ENCODE measurements around the gene EPN3.

EPN3 gene

DNA sequence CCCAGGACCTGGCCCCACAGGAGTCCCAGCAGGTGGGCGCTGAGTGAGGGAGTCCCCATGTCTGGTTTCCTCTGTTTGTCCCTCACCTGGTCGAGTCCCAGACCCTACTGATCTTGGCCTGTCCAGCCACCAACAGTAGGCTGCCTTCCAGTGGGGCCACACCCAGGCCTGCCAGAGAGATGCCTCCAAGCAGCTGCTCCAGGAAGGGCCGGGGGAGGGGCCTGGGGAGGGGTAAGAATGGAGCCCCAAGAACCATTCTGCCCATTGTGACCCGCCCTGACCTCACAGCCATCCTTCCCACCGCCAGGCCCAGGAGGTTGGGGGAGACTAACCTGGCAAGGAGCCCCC is 15.2 kb downstream of the EPN3 start:
- DNase-seq (ENCODE audit: extremely low read depth in 1 of 2, low read depth in 1 of 2) = no peak

DNA sequence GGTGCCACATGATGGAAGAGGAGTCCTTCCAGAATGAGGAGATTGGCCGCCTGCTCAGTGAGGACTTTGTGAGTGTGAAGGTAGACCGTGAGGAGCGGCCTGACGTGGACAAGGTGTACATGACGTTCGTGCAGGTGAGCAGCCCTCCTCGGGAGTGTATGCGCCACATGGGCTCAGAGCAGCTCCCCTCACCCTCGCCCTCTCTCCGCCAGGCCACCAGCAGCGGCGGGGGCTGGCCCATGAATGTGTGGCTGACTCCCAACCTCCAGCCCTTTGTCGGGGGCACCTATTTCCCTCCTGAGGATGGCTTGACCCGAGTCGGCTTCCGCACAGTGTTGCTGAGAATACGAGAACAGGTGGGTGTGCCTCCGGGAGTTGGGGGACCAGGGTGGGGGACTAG is 16.3 kb downstream of the EPN3 start:
- DNase-seq (ENCODE audit: extremely low read depth in 1 of 2, low read depth in 1 of 2) = no peak

DNA sequence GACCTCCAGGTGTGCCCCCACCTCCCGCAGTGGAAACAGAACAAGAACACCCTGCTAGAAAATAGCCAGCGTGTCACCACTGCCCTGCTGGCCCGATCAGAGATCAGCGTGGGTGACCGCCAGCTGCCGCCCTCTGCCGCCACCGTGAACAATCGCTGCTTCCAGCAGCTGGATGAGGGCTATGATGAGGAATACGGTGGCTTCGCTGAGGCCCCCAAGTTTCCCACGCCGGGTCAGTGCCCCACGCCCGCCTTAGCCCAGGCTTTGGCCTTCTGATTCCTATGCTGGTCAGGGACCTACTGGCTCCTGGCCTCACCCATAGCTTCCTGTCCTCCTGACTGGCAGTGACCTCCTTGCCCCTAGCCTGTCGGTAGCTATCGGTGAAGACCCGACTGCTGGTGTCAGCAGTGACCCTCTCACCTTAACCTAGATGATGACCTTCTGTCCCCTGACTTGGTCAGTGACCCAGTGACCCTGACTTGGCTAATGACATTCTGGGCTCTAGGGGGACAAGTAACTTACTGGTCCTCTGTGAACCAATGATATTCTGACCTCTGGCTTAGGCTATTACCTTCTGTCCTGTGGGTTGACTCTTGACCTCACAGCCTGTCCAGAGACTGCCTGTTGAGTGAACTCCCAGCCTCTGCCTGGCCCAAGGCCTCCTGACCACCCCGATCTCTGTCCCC is 16.9 kb downstream of the EPN3 start:
- DNase-seq (ENCODE audit: extremely low read depth in 1 of 2, low read depth in 1 of 2) = no peak

DNA sequence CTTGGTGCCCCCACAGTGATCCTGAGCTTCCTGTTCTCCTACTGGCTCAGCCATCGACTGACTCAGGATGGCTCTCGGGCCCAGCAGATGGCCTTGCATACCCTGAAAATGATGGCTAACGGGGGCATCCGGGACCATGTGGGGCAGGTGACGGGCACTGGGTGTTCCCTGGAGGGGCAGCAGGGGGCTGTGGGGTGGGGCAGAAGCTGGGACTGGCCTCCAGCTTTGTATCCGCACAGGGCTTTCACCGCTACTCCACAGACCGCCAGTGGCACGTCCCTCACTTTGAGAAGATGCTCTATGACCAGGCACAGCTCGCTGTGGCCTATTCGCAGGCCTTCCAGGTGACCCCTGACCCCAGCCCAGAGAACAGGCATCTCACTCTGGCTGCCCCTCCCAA is 17.4 kb downstream of the EPN3 start:
- DNase-seq (ENCODE audit: extremely low read depth in 1 of 2, low read depth in 1 of 2) = no peak

DNA sequence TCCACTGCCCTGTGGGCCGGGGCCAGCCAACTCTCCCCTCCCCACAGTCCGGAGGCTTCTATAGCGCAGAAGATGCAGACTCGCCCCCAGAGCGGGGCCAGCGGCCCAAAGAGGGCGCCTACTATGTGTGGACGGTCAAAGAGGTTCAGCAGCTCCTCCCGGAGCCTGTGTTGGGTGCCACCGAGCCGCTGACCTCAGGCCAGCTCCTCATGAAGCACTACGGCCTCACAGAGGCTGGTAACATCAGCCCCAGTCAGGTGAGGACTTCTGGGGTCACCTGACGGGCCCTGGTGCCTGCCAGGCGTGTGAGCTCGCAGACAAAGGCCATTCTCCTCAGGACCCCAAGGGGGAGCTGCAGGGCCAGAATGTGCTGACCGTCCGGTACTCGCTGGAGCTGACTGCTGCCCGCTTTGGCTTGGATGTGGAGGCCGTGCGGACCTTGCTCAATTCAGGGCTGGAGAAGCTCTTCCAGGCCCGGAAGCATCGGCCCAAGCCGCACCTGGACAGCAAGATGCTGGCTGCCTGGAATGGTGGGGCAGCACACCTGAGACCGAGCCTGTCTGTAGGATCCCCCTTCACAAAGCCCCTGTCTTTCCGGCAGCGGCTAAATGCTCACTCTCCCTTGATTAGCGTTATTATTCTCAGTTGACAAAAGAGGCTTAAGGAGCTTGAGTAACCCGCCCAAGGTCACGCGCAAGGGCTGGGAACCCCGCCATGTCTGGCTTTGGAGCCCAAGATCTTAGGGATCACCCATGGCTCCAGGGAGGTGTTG is 18.3 kb downstream of the EPN3 start:
- DNase-seq (ENCODE audit: extremely low read depth in 1 of 2, low read depth in 1 of 2) = no peak

DNA sequence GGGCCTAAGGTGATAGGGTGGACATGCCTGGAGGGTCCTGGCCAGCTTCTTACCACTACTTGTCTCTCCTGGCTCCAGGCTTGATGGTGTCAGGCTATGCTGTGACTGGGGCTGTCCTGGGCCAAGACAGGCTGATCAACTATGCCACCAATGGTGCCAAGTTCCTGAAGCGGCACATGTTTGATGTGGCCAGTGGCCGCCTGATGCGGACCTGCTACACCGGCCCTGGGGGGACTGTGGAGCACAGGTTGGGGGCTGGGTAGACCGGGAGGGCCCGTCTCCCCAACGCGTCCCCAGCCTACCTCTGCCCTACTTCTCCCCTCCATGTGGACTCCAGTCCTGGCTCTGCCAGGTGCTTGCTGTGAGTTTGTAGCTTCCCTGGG is 18.9 kb downstream of the EPN3 start:
- DNase-seq (ENCODE audit: extremely low read depth in 1 of 2, low read depth in 1 of 2) = no peak

DNA sequence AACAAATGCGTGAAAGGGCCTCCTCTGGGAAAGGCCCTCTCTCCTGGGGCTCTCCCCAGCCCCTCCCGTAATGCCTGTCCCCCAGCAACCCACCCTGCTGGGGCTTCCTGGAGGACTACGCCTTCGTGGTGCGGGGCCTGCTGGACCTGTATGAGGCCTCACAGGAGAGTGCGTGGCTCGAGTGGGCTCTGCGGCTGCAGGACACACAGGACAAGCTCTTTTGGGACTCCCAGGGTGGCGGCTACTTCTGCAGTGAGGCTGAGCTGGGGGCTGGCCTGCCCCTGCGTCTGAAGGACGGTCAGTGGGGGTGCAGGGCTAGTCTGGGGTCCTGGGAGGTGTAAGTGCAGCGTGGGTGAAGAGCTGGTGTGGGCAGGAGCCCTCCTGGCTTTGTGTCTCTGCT is 19.3 kb downstream of the EPN3 start:
- no peak for DNase-seq (ENCODE audit: extremely low read depth in 1 of 2, low read depth in 1 of 2)

DNA sequence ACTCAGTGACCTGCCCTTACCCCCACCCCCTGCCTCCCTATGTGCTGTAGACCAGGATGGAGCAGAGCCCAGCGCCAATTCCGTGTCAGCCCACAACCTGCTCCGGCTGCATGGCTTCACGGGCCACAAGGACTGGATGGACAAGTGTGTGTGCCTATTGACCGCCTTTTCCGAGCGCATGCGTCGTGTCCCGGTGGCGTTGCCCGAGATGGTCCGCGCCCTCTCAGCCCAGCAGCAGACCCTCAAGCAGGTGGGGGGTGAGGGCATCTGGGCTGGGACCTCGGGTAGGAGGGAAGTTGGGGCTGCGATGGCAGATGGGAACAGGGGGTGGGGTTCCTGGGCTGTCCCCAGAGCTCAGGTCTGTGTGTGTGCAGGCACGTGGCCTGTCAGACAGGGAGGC is 21.7 kb downstream of the EPN3 start:
- no peak for DNase-seq (ENCODE audit: extremely low read depth in 1 of 2, low read depth in 1 of 2)

DNA sequence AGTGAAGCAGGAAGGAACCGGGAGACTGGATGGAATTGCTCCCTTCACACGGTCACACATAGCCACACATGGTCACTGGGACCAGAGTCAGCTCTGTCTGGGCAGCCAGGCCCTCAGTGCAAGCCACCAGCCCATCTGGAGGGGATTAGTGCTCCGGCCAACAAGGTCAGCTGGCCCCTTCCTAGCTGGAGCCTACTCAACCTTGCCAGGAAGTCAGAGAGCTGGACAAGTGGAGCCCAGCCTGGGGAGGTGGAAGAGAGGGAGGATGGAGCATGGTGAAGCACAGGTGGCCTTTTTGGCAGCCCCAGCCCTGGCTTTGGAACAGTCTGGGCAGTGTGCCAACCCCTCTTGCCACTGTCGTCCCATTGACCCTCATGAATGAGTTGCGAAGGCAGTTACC is 24.3 kb downstream of the EPN3 start:
- DNase-seq (ENCODE audit: extremely low read depth in 1 of 2, low read depth in 1 of 2) = no peak

DNA sequence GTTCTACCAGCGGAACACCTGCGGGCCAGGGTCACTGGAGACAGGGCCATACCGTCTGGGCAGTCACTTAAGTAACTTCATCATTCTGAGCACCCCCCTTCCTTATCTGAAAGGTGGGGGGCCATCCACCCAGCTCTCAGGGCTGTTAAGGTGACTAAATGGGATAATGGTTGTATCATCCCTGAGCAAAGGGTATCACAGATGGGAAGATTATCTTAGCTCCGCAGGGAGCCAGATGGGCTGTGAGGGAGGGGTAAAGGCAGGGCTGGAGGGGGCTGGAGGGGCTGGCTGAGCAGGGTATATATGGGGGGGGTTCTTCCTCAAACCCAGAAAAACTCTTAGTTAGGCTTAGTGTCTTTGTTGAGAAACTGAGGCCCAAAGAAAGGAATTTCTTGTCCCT is 25.1 kb downstream of the EPN3 start:
- no peak for DNase-seq (ENCODE audit: extremely low read depth in 1 of 2, low read depth in 1 of 2)

DNA sequence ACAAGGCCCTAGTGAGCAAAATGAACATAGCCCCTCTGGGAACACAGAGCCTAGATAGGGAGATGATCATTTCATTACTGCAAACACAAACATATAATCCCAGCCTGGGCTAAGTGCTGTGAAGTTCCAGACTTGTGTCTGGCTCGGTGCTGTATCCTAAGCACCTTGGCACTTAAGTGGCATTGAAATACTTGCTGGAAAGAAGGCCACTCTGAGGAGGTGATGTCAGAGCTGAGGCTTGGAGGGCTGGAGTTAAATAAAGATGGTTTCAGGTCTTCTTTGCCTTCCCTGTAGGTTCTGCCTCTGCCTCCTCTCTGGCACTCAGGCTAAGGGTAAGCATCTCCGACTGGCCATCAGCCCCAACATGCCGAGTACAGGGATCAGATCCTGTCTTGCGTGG is 25.6 kb downstream of the EPN3 start:
- DNase-seq (ENCODE audit: extremely low read depth in 1 of 2, low read depth in 1 of 2) = no peak

DNA sequence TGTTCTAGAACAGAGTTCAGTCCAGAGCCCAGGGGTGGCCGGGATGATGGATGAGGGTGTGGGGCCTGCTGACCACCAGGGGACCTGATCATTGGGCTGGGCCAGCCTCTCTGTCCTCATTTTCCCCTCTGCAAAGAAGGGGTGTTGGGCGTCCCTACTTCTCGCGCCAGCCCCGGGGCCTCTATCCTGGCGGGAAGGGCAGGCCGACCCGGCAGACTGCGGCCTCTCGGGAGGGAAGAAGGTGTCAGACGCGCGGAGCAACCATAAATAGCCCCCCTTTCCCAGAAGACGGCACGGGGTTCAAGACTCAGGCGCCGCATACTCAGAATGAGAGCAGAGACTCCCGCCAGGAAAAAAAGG is 26.0 kb downstream of the EPN3 start:
- no peak for DNase-seq (ENCODE audit: extremely low read depth in 1 of 2, low read depth in 1 of 2)

DNA sequence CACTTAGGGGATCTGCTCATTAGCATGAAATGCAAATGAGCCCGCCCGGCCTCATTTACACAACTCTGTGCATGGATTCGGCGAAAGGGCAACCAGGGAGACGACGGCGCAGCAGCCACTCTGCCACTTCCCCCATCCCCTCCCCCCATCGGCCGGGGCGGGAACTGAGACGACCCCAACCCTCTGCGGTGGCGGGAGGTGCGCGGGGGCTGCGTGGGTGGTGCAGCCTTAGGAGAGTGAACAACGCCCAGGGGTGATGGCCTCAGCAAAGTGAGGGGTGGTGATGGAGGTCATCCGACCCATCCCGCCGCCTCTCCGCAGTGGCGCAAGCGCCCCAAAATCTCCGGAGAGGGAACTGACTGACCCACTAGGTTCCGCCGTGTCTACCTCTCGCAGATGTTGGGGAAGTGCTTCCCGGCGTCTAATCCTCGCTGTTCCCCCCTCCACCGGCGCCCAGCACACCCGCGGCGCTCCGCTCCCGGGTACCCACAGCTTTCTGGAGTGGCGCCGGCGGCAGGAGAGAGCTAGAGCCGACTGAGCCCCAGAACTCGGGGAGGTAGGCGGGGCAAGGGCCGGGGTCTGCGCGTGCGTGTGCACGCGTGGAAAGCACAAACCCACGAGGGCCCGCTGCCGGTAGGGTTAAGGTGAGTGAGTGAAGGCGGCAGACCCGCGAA is 26.5 kb downstream of the EPN3 start:
- DNase-seq (ENCODE audit: extremely low read depth in 1 of 2, low read depth in 1 of 2) = no peak

DNA sequence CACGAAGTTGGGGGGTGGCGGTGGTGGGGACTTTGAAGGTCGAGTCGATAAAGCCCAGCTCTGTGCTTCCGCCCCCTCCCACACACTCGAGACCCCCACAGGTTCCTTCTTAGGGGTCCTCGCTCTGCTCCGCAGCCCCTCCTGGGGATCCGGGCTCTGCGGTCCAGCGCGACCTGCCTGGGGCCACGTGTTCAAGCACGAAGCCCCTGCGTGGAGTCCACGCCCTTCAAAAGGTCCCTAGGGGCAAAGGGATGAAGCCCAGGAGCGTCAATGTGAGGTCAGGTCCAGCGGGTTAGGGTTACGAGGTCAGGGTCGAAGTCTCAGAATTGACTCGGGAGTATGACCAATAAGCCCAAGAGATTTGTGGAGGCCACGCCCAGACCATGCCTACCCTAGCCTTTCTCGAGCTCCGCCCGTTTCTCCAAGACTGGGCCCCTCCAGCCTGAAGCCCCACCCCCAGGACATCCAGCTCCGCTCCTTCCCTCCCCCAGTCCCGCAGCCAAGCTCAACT is 27.2 kb downstream of the EPN3 start:
- DNase-seq (ENCODE audit: extremely low read depth in 1 of 2, low read depth in 1 of 2) = peak in 1 of 2 donors; percentile 37

DNA sequence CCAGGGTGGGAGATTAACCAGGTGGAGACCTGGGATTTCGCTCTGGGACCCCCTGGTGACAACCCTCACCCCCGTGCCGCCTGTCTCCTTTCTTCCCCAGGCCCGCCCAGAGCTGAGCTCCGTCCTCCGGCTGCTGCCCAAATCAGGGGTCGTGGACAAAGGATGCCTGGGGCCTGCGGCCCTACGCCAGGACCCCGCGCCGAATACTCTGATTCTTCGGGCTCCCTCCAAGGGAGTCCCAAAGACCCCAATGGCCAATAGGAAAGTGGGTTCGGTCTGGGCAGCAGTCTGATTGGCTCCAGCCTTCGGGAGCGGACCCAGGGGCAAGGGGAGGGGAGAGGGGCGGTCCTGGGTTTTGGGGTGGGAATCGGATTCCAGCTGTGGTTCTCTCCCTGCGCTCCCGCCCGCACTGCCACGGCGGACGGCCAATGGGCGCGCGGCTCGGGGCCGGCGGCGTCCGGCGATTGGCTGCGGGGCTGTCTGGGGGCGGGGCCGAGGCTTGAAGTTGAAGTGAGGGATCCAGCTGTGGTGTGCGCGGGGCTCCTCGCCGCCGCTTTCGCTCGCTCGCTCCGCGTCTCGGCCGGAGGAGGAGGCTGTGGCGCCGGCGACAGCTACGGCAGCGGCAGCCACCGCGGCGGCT is 27.8 kb downstream of the EPN3 start, which contains the start of gene CACNA1G:
Gene CACNA1G (plus strand): TSS at position 531 of the 640 bp plus-strand sequence. CDS start 745 bp downstream, outside the sequence.
- DNase-seq (ENCODE audit: extremely low read depth in 1 of 2, low read depth in 1 of 2) = peak; percentile 75 to 77

DNA sequence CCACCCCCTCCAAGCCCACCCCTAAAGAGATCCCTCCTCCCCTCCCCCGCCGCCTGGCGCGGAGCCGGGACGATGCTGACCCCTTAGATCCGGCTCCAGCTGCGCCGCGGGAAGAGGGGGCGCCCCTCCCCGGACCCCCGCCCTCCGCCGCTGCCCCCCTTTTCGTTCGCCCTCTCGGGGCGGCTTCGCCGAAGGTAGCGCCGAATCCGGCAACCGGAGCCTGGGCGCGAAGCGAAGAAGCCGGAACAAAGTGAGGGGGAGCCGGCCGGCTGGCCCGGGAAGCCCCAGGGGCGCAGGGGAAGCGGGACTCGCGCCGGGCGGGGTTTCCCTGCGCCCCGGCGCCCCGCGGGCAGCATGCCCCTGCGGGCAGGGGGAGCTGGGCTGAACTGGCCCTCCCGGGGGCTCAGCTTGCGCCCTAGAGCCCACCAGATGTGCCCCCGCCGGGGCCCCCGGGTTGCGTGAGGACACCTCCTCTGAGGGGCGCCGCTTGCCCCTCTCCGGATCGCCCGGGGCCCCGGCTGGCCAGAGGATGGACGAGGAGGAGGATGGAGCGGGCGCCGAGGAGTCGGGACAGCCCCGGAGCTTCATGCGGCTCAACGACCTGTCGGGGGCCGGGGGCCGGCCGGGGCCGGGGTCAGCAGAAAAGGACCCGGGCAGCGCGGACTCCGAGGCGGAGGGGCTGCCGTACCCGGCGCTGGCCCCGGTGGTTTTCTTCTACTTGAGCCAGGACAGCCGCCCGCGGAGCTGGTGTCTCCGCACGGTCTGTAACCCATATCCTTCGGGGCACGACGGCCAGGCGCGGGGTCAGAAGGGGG is 28.6 kb downstream of the EPN3 start:
- DNase-seq (ENCODE audit: extremely low read depth in 1 of 2, low read depth in 1 of 2) = no peak

DNA sequence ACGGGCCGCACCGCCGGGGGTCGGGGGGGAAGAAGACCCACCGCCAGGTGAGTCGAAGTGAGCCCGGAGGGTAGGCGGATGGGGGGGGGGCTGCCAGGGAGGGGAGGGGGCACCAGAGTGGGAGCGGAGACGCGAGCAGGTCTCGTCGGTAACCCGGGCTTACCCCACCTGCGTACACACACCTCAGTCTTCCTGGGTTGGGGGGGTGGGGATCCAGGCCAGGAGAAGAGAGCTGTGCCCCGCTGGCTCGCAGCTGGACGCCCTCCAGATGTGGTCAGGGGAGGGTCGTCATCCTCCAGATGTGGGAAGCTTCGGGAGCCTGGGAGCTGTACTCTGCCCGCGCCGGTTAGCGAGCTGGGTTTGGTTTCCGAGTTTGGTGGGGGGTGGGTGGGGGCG is 29.2 kb downstream of the EPN3 start:
- DNase-seq (ENCODE audit: extremely low read depth in 1 of 2, low read depth in 1 of 2) = no peak

DNA sequence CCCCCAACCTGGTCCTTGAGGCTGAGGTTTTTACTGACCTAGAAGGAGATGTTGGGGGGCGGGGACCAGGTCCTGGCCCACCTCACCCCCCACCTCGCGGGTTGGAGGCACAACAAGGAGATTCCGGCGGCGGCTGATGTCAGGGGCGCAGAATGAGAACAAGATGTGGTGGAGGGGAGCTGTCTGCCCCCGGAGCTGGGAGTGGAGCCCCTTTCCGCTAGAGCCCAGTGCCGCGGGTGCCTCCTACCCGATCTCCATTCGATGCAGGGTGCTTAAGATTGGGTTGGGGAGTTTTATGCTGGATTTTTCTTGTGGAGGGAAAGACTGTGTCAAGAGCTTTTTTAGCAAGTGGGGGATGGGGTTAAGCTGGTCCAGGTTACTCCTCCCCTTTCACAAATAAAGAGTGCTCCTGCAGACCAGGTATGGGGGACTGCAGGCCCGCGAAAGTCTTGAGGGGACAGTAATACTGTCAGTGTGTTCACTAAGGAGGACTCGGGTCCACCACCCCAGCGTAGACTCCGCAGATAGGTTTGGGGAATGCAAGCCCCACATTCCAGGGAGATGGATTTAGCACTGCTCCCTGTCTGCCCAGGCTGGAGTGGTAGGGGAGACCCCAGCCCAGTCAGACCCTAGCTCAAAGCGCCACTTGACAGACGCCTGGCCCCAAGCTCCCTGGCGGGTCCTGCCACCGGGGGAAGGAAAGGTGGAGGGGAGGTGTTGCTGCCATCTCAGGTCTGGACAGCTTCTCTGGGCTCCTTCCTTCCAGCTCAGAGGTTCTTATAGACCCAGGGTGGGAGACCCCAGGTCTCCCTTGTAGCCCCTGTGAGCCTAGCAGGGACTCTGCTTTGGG is 29.9 kb downstream of the EPN3 start:
- no peak for DNase-seq (ENCODE audit: extremely low read depth in 1 of 2, low read depth in 1 of 2)

DNA sequence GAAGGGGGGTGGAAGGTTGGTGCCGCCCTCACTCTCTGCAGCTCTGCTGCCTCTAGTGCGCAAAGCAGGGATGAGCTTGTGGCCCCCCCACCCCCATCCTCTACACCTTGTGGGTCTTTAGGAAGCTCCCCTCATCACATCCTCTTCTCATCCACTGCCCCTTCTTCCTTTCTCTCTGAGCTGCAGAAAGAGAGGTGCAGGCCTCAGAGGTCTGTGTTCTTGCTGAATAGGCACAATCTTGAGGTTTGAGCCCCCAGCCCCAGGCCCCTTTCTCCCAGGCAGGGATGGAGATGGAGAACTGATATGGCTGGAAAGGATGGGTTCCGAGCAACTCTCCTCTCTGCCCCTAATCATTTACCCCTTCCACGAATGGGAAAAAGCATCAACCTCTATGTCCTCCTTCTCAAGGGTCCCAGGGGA is 30.6 kb downstream of the EPN3 start:
- DNase-seq (ENCODE audit: extremely low read depth in 1 of 2, low read depth in 1 of 2) = no peak

DNA sequence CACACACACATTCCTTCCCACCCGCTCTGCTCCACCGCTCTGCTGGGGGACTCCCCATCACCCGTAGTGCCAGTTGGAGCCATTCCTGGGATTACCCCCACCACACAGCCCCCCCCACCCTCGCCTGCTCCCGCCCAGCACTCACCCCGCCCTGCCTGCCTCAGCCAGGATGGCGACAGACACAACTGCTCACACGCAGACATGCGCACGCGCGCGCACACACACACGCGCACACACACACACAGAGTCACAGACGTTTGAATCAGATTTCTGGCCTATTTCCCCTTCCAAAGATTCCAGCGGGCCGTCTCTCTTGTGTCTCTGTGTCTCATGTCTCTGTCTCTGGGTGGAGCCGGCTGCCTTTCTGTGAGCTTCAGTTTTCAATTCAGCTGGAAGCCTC is 32.4 kb downstream of the EPN3 start:
- DNase-seq (ENCODE audit: extremely low read depth in 1 of 2, low read depth in 1 of 2) = no peak

All from stimulated activated CD8-positive, alpha-beta memory T cell treated with anti-CD3 and anti-CD28 coated beads, Interleukin-7, amount 100 ng/mL, for 48 hours (primary cell).